Endothelial cell of umbilical vein (primary cell): Measurements from ENCODE around the gene GPR173. TPM values are rescaled to one million over a fixed set of nuclear protein-coding genes. Genes with fewer than 3 reads are reported as not detected.

Experiments used
- BruUV-seq: library from RNA; stranded (reverse); fragments of 400-500 nt; replicated peaks from 2 replicates; lab custom pipeline; 2021; lab: Mats Ljungman, UMichigan
- CTCF ChIA-PET: fragments of 300-600, 350-600 bp; sonication (Branson Sonifier 250); formaldehyde crosslinking; loops from one replicate; lab custom pipeline; 2021; ENCODE audit warnings: antibody characterized with exemption, inconsistent platforms; lab: Charles Lee
- POLR2A ChIA-PET: fragments of 300-600, 350-600 bp; sonication (Branson Sonifier 250); formaldehyde crosslinking; loops from one replicate; lab custom pipeline; 2021; ENCODE audit warnings: antibody characterized with exemption, inconsistent platforms; lab: Charles Lee
- DNase-seq: peaks from one replicate; pipeline ENCODE4 v3.0.0-alpha.2; 2011; ENCODE audit warnings: low read depth, low spot score
- FAIRE-seq: peaks from 2 replicates; lab custom pipeline; 2011; peaks lifted over from hg19 to GRCh38; lab: Jason Lieb, UNC
- H2AFZ ChIP-seq: 2 replicates; pipeline ENCODE4 v1.6.0; 2012; ENCODE audit warnings: low read depth, low read length, control low read depth, inconsistent platforms
- H3K27ac ChIP-seq: 2 replicates; pipeline ENCODE4 v1.5.1; 2011; ENCODE audit warnings: low read depth, mild to moderate bottlenecking, control low read depth, low read length, moderate library complexity; ENCODE audit not compliant: insufficient read depth
- H3K27me3 ChIP-seq, 2 experiments: 2 replicates each; pipeline versions ENCODE4 v1.6.0 to v1.6.1; 2011; ENCODE audit warnings: low read length in 2 of 2, mixed read lengths in 1 of 2; ENCODE audit not compliant: control insufficient read depth in 2 of 2, insufficient read depth in 2 of 2
- H3K36me3 ChIP-seq, 2 experiments: 2 replicates in 1 of 2; 3 replicates in 1 of 2; pipeline ENCODE4 v1.5.1; 2011; ENCODE audit warnings: low read length in 2 of 2, mild to moderate bottlenecking in 1 of 2, moderate library complexity in 1 of 2; ENCODE audit not compliant: control insufficient read depth in 2 of 2, insufficient read depth in 2 of 2; ENCODE audit errors: extremely low read depth in 1 of 2
- H3K4me1 ChIP-seq: 3 replicates; pipeline ENCODE4 v1.5.1; 2011; ENCODE audit warnings: mild to moderate bottlenecking, low read length; ENCODE audit not compliant: control insufficient read depth, insufficient read depth; ENCODE audit errors: extremely low read depth
- H3K4me2 ChIP-seq: 2 replicates; pipeline ENCODE4 v1.6.1; 2011; ENCODE audit warnings: low read length, control low read depth, mixed read lengths; ENCODE audit not compliant: insufficient read depth
- H3K4me3 ChIP-seq, 3 experiments: fragments of 200-600 bp in 1 of 3; sonication (generic), shearing (Covaris generic) in 1 of 3; replicated peaks in 1 of 3; 2 replicates each; pipeline ENCODE4 v1.5.1; 2011 to 2016; ENCODE audit warnings: control low read depth in 3 of 3, low read length in 3 of 3, mild to moderate bottlenecking in 2 of 3, inconsistent platforms in 1 of 3, low read depth in 1 of 3, moderate library complexity in 1 of 3; ENCODE audit not compliant: insufficient read depth in 1 of 3
- H3K79me2 ChIP-seq: 2 replicates; pipeline ENCODE4 v1.6.0; 2012; ENCODE audit warnings: low read length, inconsistent platforms; ENCODE audit not compliant: control insufficient read depth, insufficient read depth
- H3K9ac ChIP-seq: replicated peaks from 2 replicates; pipeline ENCODE3; 2011; ENCODE audit warnings: low read length, control low read depth; ENCODE audit not compliant: insufficient read depth; ENCODE audit errors: extremely low read depth
- H3K9me1 ChIP-seq: replicated peaks from 3 replicates; pipeline ENCODE4 v1.6.0; 2011; ENCODE audit warnings: mild to moderate bottlenecking, low read length; ENCODE audit not compliant: control insufficient read depth, insufficient read depth; ENCODE audit errors: extremely low read depth
- H3K9me3 ChIP-seq: replicated peaks from 2 replicates; pipeline ENCODE4 v1.5.1; 2012; ENCODE audit warnings: low read length, inconsistent platforms; ENCODE audit not compliant: control insufficient read depth, insufficient read depth
- H4K20me1 ChIP-seq: replicated peaks from 2 replicates; pipeline ENCODE3; 2011; ENCODE audit warnings: mild to moderate bottlenecking, low read length; ENCODE audit not compliant: control insufficient read depth, insufficient read depth; ENCODE audit errors: extremely low read depth
- EZH2 ChIP-seq: IDR thresholded peaks from 2 replicates; pipeline ENCODE4 v1.6.1; 2012; ENCODE audit warnings: borderline replicate concordance, low read depth, mild to moderate bottlenecking, moderate library complexity, low read length, inconsistent platforms; ENCODE audit not compliant: severe bottlenecking
- GATA2 ChIP-seq: IDR thresholded peaks from 2 replicates; pipeline ENCODE4 v1.7.0; 2011; ENCODE audit warnings: low read depth, mild to moderate bottlenecking, moderate library complexity, mixed read lengths, low read length; ENCODE audit not compliant: insufficient read length, insufficient read depth
- MYC ChIP-seq: IDR thresholded peaks from one replicate; pipeline ENCODE4 v1.6.1; 2011; ENCODE audit warnings: mild to moderate bottlenecking, low read depth, low read length
- POLR2A ChIP-seq: IDR thresholded peaks from 2 replicates; pipeline ENCODE4 v1.6.1; 2012; ENCODE audit warnings: low read depth, mild to moderate bottlenecking, control low read depth, low read length
- POLR2AphosphoS5 ChIP-seq: IDR thresholded peaks from 2 replicates; pipeline ENCODE4 v1.6.1; 2012; ENCODE audit warnings: low read depth, mild to moderate bottlenecking, control low read depth, low read length, moderate library complexity; ENCODE audit not compliant: insufficient read depth
- dilution Hi-C: fragments of 300-500 bp; cut with MboI; formaldehyde crosslinking; loops from one replicate; pipeline ENCODE4 v1.15.0; 2019; ENCODE audit warnings: low sequenced_read_pairs; ENCODE audit not compliant: extremely low pct_ligation_motif_present
- intact Hi-C: fragments of 100-400 bp; cut with micrococcal nuclease; formaldehyde crosslinking; loops from one replicate; pipeline ENCODE4 v1.10.0; 2022
- polyA plus RNA-seq, 4 experiments: library from polyadenylated mRNA; depleted of rRNA in 3 of 4; stranded (reverse) in 3 of 4; unstranded in 1 of 4; fragments of >200 nt; gene quantifications; 2 replicates each; pipeline versions ENCODE4 v1.2.1 to v1.2.3, GENCODE V29; 2011 to 2012; ENCODE audit warnings: missing spikeins in 1 of 4
- total RNA-seq: library from RNA; stranded (reverse); gene quantifications from 2 replicates; pipeline ENCODE4 v1.2.3, GENCODE V29; 2021
- TF ChIP-seq, protein P1 (sequence below), 2 donors: IDR thresholded peaks; 1 replicate in 1 of 2; 2 replicates in 1 of 2; pipeline ENCODE4 v1.5.1; 2011; ENCODE audit warnings: low read length in 2 of 2, mild to moderate bottlenecking in 2 of 2, moderate library complexity in 2 of 2, control low read depth in 1 of 2, inconsistent platforms in 1 of 2, low read depth in 1 of 2; ENCODE audit not compliant: insufficient read depth in 1 of 2; ENCODE audit errors: extremely low read depth in 1 of 2
- TF ChIP-seq, protein P2 (sequence below): IDR thresholded peaks from 2 replicates; pipeline ENCODE4 v1.6.1; 2011; ENCODE audit not compliant: insufficient read depth, insufficient read length

Gene GPR173
- total and polyA plus RNA-seq, 2 donors (not counting 3 experiments of a cell fraction or from before 2014, with no cell fraction given), result 9.2 to 11.3 TPM

DNA sequence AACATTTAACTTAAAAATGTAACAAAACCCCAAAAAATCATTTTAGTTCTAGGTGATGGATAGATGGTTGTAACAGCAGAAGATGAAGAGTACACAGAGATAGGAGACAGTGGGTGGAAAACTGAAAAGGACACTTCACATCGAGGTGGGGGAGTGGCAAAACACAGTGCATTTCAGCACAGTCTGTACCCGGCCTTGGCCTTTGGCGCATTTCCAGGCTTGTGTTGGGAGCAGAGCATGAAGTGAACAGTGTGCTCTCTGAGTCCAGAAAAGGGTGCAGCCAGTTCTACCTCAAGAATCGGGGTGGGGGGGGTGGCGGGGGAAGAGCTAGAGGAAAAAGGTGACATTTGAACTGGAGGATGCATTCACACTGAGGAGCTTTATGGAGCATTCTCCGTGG lies 37.9 kb downstream of the GPR173 start:
- no peak overlapping the region for H3K9ac ChIP-seq
- dilution Hi-C loops (no loop called here), intact Hi-C loops (no loop called here)
- FAIRE-seq (no peak), DNase-seq (no peak)
- POLR2A ChIA-PET, result no interaction called here
- BruUV-seq, result no TSS peak
- peaks cover 0 to 13% of the 10 kb centered on the region in 2 experiments for H3K36me3 ChIP-seq
- no peaks in the 10 kb centered on the region for H3K9me3 ChIP-seq
- no peak overlapping the region for H3K27ac ChIP-seq
- CTCF ChIA-PET, result no interaction called here
- H3K4me3 ChIP-seq, result no peak overlapping the region
- H3K4me2 ChIP-seq, result no peak overlapping the region
- H3K79me2 ChIP-seq, result peaks cover 10% of the 10 kb centered on the region
- TF ChIP-seq, protein P1, sequence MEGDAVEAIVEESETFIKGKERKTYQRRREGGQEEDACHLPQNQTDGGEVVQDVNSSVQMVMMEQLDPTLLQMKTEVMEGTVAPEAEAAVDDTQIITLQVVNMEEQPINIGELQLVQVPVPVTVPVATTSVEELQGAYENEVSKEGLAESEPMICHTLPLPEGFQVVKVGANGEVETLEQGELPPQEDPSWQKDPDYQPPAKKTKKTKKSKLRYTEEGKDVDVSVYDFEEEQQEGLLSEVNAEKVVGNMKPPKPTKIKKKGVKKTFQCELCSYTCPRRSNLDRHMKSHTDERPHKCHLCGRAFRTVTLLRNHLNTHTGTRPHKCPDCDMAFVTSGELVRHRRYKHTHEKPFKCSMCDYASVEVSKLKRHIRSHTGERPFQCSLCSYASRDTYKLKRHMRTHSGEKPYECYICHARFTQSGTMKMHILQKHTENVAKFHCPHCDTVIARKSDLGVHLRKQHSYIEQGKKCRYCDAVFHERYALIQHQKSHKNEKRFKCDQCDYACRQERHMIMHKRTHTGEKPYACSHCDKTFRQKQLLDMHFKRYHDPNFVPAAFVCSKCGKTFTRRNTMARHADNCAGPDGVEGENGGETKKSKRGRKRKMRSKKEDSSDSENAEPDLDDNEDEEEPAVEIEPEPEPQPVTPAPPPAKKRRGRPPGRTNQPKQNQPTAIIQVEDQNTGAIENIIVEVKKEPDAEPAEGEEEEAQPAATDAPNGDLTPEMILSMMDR (IDR thresholded peaks at IDR 0.05; ENCODE audit: extremely low read depth in 1 of 2, insufficient read depth in 1 of 2, low read depth in 1 of 2, low read length in 2 of 2), result no peak
- TF ChIP-seq POLR2AphosphoS5 (no peak), EZH2 (no peak), GATA2 (no peak), MYC (no peak), POLR2A (no peak)
- TF ChIP-seq, protein P2, sequence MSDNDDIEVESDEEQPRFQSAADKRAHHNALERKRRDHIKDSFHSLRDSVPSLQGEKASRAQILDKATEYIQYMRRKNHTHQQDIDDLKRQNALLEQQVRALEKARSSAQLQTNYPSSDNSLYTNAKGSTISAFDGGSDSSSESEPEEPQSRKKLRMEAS, result no peak
- H2AFZ ChIP-seq, result no peak overlapping the region
- no peaks in the 10 kb centered on the region for H3K27me3 ChIP-seq
- H4K20me1 ChIP-seq, result no peaks in the 10 kb centered on the region
- H3K9me1 ChIP-seq, result no peaks in the 10 kb centered on the region
- H3K4me1 ChIP-seq, result peaks cover 5% of the 10 kb centered on the region
